Measurements from ENCODE around the gene GJD2.

The GJD2 gene

GRCh38 chr15:34773013-34773412, 18.2 kb upstream of the GJD2 start:
- DNase-seq (ENCODE audit: low spot score): no peak

DNA sequence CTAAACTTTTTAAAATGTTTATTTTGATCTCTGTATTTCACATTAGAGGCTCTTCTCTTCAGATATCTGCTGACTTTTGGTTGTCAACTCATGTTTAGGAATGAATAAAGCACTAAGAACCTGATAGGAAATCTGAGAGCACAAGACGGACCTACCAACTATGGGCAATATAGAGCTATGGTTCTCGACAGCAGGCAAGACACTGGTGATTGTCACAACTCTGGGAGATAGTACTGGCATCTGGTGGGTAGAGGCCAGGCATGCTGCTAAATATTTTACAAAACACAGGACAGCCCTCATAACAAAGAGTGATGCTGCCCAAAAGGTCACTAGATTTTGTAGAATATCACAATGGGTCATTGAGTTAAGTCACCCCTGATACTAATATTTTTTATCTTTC, 17.5 kb upstream of the GJD2 start:
- DNase-seq (ENCODE audit: low spot score): no peak

- DNase-seq (ENCODE audit: low spot score): no peak
Measured at GRCh38 chr15:34769711-34770110, 14.9 kb upstream of the GJD2 start.

GRCh38 chr15:34768530-34768929, 13.7 kb upstream of the GJD2 start:
- DNase-seq (ENCODE audit: low spot score): no peak

GRCh38 chr15:34765741-34766140, 10.9 kb upstream of the GJD2 start:
- DNase-seq (ENCODE audit: low spot score): no peak

- DNase-seq (ENCODE audit: low spot score): no peak
Measured at GRCh38 chr15:34760909-34761308, 6.1 kb upstream of the GJD2 start.

GRCh38 chr15:34759992-34760391, 5.2 kb upstream of the GJD2 start:
- no peak for DNase-seq (ENCODE audit: low spot score)

GRCh38 chr15:34759347-34759746, 4.5 kb upstream of the GJD2 start:
- DNase-seq (ENCODE audit: low spot score): no peak

- DNase-seq (ENCODE audit: low spot score): no peak
Measured at GRCh38 chr15:34757262-34757661, 2.5 kb upstream of the GJD2 start.

DNA sequence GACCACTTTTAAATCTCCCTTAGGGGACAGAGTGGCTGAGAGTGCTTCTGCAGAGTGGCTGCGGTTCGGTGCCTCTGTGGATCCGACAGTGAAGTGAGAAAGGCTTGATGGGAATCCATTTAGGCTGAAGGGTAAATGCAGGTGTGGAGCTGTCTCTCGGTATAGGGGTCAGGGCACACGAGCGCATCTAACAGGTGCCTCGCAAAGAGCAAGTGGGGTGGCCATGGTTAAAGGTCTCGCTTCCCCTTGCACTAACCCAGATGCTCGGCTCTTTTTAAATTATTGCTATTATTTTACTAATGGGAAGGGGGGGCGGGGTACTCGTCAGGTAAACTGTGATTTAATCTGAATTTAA, 598 bp upstream of the GJD2 start:
- no peak for DNase-seq (ENCODE audit: low spot score)

DNA sequence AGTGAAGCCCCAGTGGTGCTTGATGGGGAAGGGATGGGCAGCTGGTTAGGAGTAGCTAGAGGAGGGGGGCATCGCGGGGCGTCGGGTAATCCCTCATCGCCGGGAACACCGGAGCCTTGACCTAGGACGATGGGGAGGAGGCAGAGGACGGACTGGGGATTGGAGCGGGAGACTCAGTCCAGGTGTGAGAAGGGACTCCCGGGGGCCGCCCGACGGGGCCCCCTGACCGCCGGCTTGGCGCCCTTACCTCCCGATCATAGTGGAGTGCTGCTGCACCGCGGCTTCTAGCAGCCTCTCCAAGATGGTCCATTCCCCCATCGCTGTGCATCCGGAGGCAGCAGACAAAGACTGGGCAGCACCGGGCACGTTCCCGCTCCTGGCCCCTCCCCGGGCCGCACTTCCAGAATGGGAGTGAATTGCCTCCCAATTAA, 612 bp downstream of the GJD2 start:
- DNase-seq (ENCODE audit: low spot score): no peak

GRCh38 chr15:34753236-34753894, 1.4 kb downstream of the GJD2 start:
- no peak for DNase-seq (ENCODE audit: low spot score)

DNA sequence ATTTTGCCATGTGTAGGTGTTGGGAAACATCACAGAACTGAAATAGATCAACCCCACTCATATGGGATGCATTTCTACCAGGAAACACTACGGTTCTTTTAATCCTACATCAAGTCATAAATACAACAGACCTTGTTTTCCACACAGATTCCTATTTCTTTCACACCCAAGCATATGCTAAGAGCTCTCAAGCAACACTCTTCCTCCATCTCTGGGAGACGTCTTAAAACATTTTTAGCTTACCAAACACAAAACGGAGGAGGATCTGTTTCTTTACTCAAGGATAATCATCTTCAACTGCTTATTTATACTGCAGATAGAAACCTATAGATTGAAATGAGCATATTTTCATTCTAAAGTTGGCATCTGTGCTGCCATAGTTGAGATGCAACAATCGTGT, 5.1 kb downstream of the GJD2 start:
- no peak for DNase-seq (ENCODE audit: low spot score)

- DNase-seq (ENCODE audit: low spot score): no peak
Measured at GRCh38 chr15:34739346-34739745, 15.5 kb downstream of the GJD2 start.

GRCh38 chr15:34738002-34738401, 16.8 kb downstream of the GJD2 start:
- DNase-seq (ENCODE audit: low spot score): no peak

DNA sequence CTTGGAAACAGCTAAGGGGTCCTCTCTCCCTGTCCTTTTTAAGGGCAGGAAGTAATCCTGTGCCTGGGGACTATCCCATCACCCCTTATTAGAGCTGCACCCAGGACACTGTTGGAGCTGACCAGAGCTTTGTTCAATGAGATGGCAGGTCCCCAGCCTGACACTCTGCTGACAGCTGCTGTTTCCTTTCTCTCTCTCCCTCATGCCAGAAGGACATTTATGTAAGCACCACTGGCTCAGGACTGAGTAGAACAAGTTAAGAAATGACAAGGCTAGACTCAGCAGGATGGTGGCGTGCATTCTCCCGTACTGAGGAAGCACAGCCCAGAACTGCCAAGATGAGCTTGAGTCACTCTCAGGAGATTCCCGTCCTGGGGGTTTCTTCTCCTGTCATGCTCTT, 17.3 kb downstream of the GJD2 start:
- no peak for DNase-seq (ENCODE audit: low spot score)

- no peak for DNase-seq (ENCODE audit: low spot score)
Measured at GRCh38 chr15:34734303-34734702, 20.5 kb downstream of the GJD2 start.

DNA sequence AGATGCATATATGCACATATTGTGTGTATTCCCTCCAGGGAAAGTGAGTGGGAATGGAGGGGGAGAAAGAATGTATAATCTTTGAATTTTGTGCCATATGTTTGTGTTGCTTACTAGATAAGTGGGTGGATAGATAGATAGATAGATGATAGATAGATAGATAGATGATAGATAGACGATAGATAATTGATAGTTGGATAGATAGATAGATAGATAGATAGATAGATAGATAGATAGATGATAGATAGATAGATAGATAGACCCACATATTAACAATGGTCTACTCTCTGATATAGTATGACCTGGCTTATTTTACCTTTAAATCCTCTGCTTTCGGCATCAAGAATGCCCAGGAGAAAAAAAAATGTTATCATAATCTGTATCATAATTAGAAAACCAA, 21.2 kb downstream of the GJD2 start:
- no peak for DNase-seq (ENCODE audit: low spot score)

- DNase-seq (ENCODE audit: low spot score): no peak
Measured at GRCh38 chr15:34732430-34732829, 22.4 kb downstream of the GJD2 start.

DNA sequence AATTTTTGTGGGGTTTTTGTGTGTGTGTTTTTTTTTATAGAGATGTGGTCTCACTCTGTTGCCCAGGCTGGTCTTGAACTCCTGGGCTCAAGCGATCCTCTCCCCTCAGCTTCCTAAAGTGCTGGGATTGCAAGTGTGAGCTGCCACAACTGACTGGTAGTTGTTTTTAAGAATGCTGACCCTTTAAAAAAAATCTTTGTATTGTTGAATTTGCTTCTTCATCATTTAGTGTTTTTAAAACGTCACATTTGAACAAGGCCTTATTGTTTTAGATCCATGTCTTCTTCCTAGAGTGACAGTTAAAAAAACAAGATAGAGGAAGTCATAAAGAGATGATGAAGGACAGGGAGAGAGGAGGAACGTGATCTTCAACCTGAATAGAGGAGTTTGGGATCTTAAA, 24.1 kb downstream of the GJD2 start:
- no peak for DNase-seq (ENCODE audit: low spot score)

GRCh38 chr15:34729886-34730285, 24.9 kb downstream of the GJD2 start:
- no peak for DNase-seq (ENCODE audit: low spot score)

- DNase-seq (ENCODE audit: low spot score): no peak
Measured at GRCh38 chr15:34729056-34729455, 25.7 kb downstream of the GJD2 start.

DNA sequence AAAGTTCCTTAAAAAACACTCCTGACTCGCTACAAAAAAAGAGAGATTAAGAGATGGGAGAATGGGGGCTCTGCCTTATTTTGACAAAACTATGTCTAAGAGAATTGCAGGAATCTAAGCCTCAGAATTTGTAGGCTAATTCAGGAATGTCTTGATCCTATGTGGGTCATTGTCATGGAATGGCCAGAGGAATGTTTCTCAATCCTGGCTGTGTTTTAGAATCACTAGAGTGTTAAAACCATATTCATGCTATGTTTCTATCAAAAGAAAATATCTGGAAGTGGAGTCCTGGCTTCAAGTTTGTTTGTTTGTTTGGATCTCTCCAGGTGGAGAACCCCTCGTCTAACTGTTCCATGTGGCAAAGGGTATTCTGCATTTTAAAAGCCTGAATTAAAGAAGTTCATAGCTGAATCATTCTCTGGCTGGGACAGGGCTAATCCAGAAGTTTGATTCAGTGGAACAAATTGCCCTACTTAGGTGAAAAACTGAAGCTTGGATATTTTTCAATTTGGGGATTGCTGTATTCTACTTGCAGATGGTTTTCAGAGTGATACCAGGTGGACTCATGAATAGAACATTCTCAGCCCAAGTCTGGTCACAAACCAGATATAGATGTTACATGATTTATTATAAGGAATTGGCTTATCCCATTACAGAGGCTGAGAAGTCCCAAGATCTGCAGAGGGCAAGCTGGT, 28.2 kb downstream of the GJD2 start:
- DNase-seq (ENCODE audit: low spot score): no peak

DNA sequence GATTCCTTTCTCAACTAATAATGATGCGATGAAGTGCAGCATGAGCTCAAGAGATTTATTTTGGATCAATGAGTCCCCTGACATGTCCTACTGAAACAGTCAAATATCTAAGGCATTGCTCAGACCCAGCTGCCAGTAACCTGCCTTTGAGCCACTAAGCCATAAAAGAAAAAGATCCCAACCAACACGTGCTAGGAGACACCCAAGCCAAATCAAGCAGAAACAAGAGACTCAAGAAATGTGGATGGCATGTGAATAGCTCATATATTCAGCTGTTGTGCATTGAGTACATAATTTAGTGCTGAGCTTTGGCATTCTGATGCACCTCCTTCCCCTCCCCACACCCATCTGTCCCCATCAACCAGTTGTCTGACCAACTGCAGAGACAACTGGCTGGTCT, 29.2 kb downstream of the GJD2 start:
- no peak for DNase-seq (ENCODE audit: low spot score)

All from putamen (tissue), 1 donor.